Fibroblast of mammary gland (primary cell): ENCODE results near the gene ACP7.

Experiments used
- DNase-seq: peaks from one replicate; pipeline ENCODE4 v3.0.0-alpha.2; 2010; ENCODE audit warnings: low read depth
- H3K4me3 ChIP-seq: 2 replicates; pipeline ENCODE4 v1.5.1; 2011; ENCODE audit warnings: low read depth, mild to moderate bottlenecking, low read length, moderate library complexity; ENCODE audit not compliant: control insufficient read depth
- TF ChIP-seq, protein P1 (sequence below): conservative IDR thresholded peaks from 2 replicates; pipeline ENCODE4 v1.5.1; 2011; ENCODE audit warnings: low read depth, low read length, inconsistent platforms; ENCODE audit not compliant: control insufficient read depth, insufficient read depth

Gene ACP7

DNA sequence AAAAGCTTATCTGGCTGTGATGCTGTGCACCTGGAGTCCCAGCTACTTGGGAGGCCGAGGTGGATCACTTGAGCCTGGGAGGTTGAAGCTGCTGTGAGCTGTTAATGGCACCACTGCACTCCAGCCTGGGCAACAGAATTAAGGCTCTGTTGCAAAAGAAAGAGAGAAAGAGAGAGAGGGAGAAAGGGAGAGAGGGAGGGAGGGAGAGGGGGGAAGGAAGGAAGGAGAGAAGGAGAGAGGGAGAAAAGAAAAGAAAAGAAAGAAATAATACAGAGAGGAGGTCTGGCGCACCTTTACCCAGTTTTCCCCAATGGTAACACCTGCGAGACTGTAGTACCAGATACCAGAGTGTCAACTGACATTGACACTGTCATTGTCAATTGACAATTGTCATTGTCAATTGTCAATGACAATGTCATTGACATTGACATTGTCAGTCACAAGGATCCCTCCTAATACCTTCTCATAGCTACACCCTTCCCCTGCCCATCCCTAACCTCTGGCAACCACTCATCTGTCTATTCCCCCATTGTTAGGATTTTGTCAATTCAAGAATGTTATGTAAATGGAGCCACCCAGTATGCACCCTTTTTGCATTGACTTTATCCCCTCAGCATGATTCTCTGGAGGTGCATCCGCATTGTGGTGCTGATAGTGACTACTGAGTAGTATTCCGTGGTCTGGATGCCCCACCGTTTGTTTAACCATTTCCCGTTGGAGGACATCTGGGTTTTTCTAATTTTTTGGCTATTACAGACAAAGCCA is 62.7 kb downstream of the ACP7 start:
- TF ChIP-seq, protein P1, sequence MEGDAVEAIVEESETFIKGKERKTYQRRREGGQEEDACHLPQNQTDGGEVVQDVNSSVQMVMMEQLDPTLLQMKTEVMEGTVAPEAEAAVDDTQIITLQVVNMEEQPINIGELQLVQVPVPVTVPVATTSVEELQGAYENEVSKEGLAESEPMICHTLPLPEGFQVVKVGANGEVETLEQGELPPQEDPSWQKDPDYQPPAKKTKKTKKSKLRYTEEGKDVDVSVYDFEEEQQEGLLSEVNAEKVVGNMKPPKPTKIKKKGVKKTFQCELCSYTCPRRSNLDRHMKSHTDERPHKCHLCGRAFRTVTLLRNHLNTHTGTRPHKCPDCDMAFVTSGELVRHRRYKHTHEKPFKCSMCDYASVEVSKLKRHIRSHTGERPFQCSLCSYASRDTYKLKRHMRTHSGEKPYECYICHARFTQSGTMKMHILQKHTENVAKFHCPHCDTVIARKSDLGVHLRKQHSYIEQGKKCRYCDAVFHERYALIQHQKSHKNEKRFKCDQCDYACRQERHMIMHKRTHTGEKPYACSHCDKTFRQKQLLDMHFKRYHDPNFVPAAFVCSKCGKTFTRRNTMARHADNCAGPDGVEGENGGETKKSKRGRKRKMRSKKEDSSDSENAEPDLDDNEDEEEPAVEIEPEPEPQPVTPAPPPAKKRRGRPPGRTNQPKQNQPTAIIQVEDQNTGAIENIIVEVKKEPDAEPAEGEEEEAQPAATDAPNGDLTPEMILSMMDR = no peak
- DNase-seq = no peak

GRCh38 chr19:39147480-39147879 is 63.3 kb downstream of the ACP7 start:
- H3K4me3 ChIP-seq = no peak overlapping the region
- no peak for DNase-seq
- TF ChIP-seq, protein P1 = no peak

More for the DNA sequence above, 62.7 kb downstream of the ACP7 start:
- H3K4me3 ChIP-seq = no peak overlapping the region

- TF ChIP-seq, protein P1 = no peak
- DNase-seq = no peak
Observed at GRCh38 chr19:39148939-39149529, 64.9 kb downstream of the ACP7 start.

GRCh38 chr19:39150235-39150634 is 66.1 kb downstream of the ACP7 start:
- DNase-seq = no peak
- H3K4me3 ChIP-seq = no peak overlapping the region
- TF ChIP-seq, protein P1 = no peak

More at GRCh38 chr19:39148939-39149529, 64.9 kb downstream of the ACP7 start:
- H3K4me3 ChIP-seq = no peak overlapping the region

GRCh38 chr19:39150807-39151600 is 66.8 kb downstream of the ACP7 start:
- no peak for DNase-seq
- TF ChIP-seq, protein P1 = no peak
- H3K4me3 ChIP-seq = no peak overlapping the region

DNA sequence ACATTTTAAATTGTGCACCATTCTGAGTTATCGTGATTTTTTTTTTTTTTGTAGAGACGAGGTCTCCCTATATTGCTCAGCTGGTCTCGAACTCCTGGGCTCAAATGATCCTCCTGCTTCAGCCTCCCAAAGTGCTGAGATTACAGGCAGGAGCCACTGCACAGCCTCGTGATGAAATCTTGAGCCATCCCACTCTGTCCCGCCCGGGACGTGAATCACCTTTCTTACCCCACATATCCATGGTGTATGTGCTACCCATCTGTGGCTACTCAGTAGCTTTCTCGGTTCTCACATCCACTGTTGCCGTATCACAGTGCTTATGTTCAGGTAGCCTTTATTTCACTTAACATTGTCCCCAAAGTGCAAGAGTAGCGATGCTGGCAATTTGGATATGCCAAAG is 67.9 kb downstream of the ACP7 start:
- peak; percentile 19 for DNase-seq
- no peak overlapping the region for H3K4me3 ChIP-seq
- TF ChIP-seq, protein P1 = no peak
